Fibroblast of peridontal ligament (primary cell): ENCODE results near the gene CRK.
A peak's percentile ranks its signal among the peaks of the same experiment; 100 is the strongest.
"Not testable (repeated sequence)": the region's sequence is repeated elsewhere in the genome, so short reads cannot be mapped to it uniquely, and the experiment has no call there.

Experiments
- DNase-seq: peaks from one replicate; pipeline ENCODE4 v3.0.0-alpha.2; 2010; ENCODE audit errors: extremely low read depth

Gene CRK

GRCh38 chr17:1423456-1424135, 32.4 kb downstream of the CRK start:
- peak; percentile 8 for DNase-seq

- peak; percentile 96 for DNase-seq
These were observed 33.1 kb downstream of the CRK start for GRCh38 chr17:1422885-1423284.

- DNase-seq, result no peak
These were observed 34.6 kb downstream of the CRK start for GRCh38 chr17:1421470-1421869.

GRCh38 chr17:1420981-1421380, 35.1 kb downstream of the CRK start:
- DNase-seq, result no peak

- no peak for DNase-seq
These were observed 35.9 kb downstream of the CRK start for GRCh38 chr17:1420163-1420562.

- not testable (repeated sequence) for DNase-seq
These were observed 37.6 kb downstream of the CRK start for GRCh38 chr17:1418476-1418875.

- DNase-seq, result no peak
These were observed 39.6 kb downstream of the CRK start for GRCh38 chr17:1416414-1416813.

GRCh38 chr17:1414634-1415033, 41.4 kb downstream of the CRK start:
- no peak for DNase-seq

- DNase-seq, result no peak
These were observed 41.9 kb downstream of the CRK start for GRCh38 chr17:1414001-1414574.

- peak; percentile 94 for DNase-seq
These were observed 42.7 kb downstream of the CRK start for GRCh38 chr17:1413281-1413791.

GRCh38 chr17:1412185-1413110, 43.6 kb downstream of the CRK start:
- DNase-seq, result peak; percentile 15

GRCh38 chr17:1402262-1402586, 53.8 kb downstream of the CRK start:
- DNase-seq, result no peak

GRCh38 chr17:1399679-1400512, 56.1 kb downstream of the CRK start, which contains the start of gene YWHAE:
Gene YWHAE (minus strand): TSS chr17:1400222. CDS start chr17:1400110, 112 bp downstream.
- peak; percentile 88 for DNase-seq

- peak; percentile 45 for DNase-seq
These were observed 56.9 kb downstream of the CRK start for GRCh38 chr17:1398931-1399678.

- DNase-seq, result peak; percentile 29
These were observed 58.0 kb downstream of the CRK start for GRCh38 chr17:1398028-1398427.

- not testable (repeated sequence) for DNase-seq
These were observed 60.0 kb downstream of the CRK start for GRCh38 chr17:1395876-1396665.

GRCh38 chr17:1391577-1391976, 64.5 kb downstream of the CRK start:
- no peak for DNase-seq

GRCh38 chr17:1390432-1391367, 65.3 kb downstream of the CRK start:
- peak; percentile 51 for DNase-seq
